Neutrophil (primary cell): ENCODE results near the gene SAMD9L.

ENCODE experiments used
- H3K27ac ChIP-seq: fragments of 200-600 bp; sonication (generic); 2 replicates; pipeline ENCODE4 v1.5.1; 2016; ENCODE audit warnings: mild to moderate bottlenecking, moderate library complexity
- H3K27me3 ChIP-seq: fragments of 200-600 bp; sonication (generic); 2 replicates; pipeline ENCODE4 v1.6.0; 2016; ENCODE audit warnings: mild to moderate bottlenecking
- H3K36me3 ChIP-seq: fragments of 200-600 bp; sonication (generic); 2 replicates; pipeline ENCODE4 v1.5.1; 2017
- H3K4me1 ChIP-seq, 2 experiments: fragments of 200-600 bp in 1 of 2; sonication (generic) in 1 of 2; 1 replicate in 1 of 2; 2 replicates in 1 of 2; pipeline versions ENCODE4 v1.5.1 to v1.6.1; 2013 to 2016; ENCODE audit warnings: low read depth in 1 of 2, low read length in 1 of 2, mild to moderate bottlenecking in 1 of 2, moderate library complexity in 1 of 2; ENCODE audit not compliant: control insufficient read depth in 1 of 2, insufficient read depth in 1 of 2
- H3K4me3 ChIP-seq, 2 experiments: fragments of 200-600 bp in 1 of 2; sonication (generic) in 1 of 2; 1 replicate in 1 of 2; 2 replicates in 1 of 2; pipeline ENCODE4 v1.5.1; 2013 to 2016; ENCODE audit warnings: low read depth in 1 of 2, low read length in 1 of 2, mild to moderate bottlenecking in 1 of 2, moderate library complexity in 1 of 2
- H3K9me3 ChIP-seq: fragments of 200-600 bp; sonication (generic); 2 replicates; pipeline ENCODE4 v1.5.1; 2016
- CTCF ChIP-seq: fragments of 200-600 bp; sonication (generic); IDR thresholded peaks from 2 replicates; pipeline ENCODE4 v1.5.1; 2016; ENCODE audit warnings: antibody characterized with exemption

The SAMD9L gene

GRCh38 chr7:93148144-93148543 is at the start of gene SAMD9L:
Gene SAMD9L, minus strand, starts transcription at chr7:93148385. Its CDS starts 12,414 bp downstream, at chr7:93135971.
- Histone ChIP-seq H3K36me3 (peaks cover 23% of the 10 kb centered on the region), H3K27me3 (no peaks in the 10 kb centered on the region), H3K4me3 (peak within 1 kb of the TSS; percentile 59 to 72), H3K27ac (peak within 1 kb of the TSS; percentile 86), H3K4me1 (peaks cover 60 to 64% of the 10 kb centered on the region in 2 experiments), H3K9me3 (no peaks in the 10 kb centered on the region)
- no peak for TF ChIP-seq CTCF

- peaks cover 9% of the 10 kb centered on the region for H3K27me3 ChIP-seq
- H3K4me3 ChIP-seq: no peak overlapping the region
- H3K9me3 ChIP-seq: no peaks in the 10 kb centered on the region
- no peaks in the 10 kb centered on the region for H3K36me3 ChIP-seq
- TF ChIP-seq CTCF: no peak
- no peaks in the 10 kb centered on the region for H3K4me1 ChIP-seq
- no peak overlapping the region for H3K27ac ChIP-seq
Observed at GRCh38 chr7:93196336-93196735, 48.2 kb upstream of the SAMD9L start.

- Histone ChIP-seq H3K36me3 (no peaks in the 10 kb centered on the region), H3K27me3 (peaks cover 26% of the 10 kb centered on the region), H3K4me3 (no peak overlapping the region), H3K27ac (no peak overlapping the region), H3K4me1 (no peaks in the 10 kb centered on the region), H3K9me3 (no peaks in the 10 kb centered on the region)
- TF ChIP-seq CTCF: no peak
Observed at GRCh38 chr7:93194386-93194785, 46.2 kb upstream of the SAMD9L start.

- H3K4me3 ChIP-seq: no peak overlapping the region
- no peaks in the 10 kb centered on the region for H3K9me3 ChIP-seq
- H3K27ac ChIP-seq: no peak overlapping the region
- H3K36me3 ChIP-seq: no peaks in the 10 kb centered on the region
- H3K4me1 ChIP-seq: no peaks in the 10 kb centered on the region
- no peak for TF ChIP-seq CTCF
- H3K27me3 ChIP-seq: peaks cover 69% of the 10 kb centered on the region
Observed at GRCh38 chr7:93188870-93189634, 40.9 kb upstream of the SAMD9L start.

- Histone ChIP-seq H3K36me3 (no peaks in the 10 kb centered on the region), H3K9me3 (no peaks in the 10 kb centered on the region), H3K27me3 (peaks cover 80% of the 10 kb centered on the region), H3K4me3 (no peak overlapping the region), H3K27ac (no peak overlapping the region), H3K4me1 (no peaks in the 10 kb centered on the region)
- no peak for TF ChIP-seq CTCF
Observed at GRCh38 chr7:93185303-93186027, 37.3 kb upstream of the SAMD9L start.
